HG02884 (cell line): ENCODE measurements around the gene ARHGAP1.
"Not testable (repeated sequence)": the region's sequence is repeated elsewhere in the genome, so short reads cannot be mapped to it uniquely, and the experiment has no call there.

Experiments used
- ATAC-seq: cut with Tn5 transposase; IDR thresholded peaks from one replicate; pipeline ENCODE4 v1.9.1; 2021; ENCODE audit warnings: mild to moderate bottlenecking, moderate library complexity; ENCODE audit not compliant: unreplicated experiment

Gene ARHGAP1

GRCh38 chr11:46675288-46675851 lies 25.0 kb downstream of the ARHGAP1 start:
- no peak for ATAC-seq

GRCh38 chr11:46674463-46675287 lies 25.7 kb downstream of the ARHGAP1 start:
- ATAC-seq = no peak

- no peak for ATAC-seq
Measured at GRCh38 chr11:46673713-46674462, 26.5 kb downstream of the ARHGAP1 start.

GRCh38 chr11:46672381-46672839 lies 28.0 kb downstream of the ARHGAP1 start:
- no peak for ATAC-seq

- ATAC-seq = no peak
Measured at GRCh38 chr11:46671958-46672315, 28.5 kb downstream of the ARHGAP1 start.

DNA sequence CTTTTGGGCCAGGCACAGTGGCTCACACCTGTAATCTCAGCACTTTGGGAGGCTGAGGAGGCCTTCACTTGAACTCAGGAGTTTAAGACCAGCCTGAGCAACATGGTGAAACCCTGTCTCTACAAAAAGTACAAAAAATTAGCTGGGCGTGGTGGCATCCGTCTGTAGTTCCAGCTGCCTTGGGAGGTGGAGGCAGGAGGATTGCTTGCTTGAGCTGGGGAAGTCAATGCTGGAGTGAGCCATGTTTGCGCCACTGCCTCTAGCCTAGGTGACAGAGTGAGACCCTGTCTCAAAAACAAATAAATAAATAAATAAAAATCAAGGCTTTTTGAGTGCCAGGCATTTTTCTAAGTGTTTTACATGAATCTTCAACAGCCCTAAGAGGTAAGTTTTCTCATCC lies 29.9 kb downstream of the ARHGAP1 start:
- not testable (repeated sequence) for ATAC-seq

DNA sequence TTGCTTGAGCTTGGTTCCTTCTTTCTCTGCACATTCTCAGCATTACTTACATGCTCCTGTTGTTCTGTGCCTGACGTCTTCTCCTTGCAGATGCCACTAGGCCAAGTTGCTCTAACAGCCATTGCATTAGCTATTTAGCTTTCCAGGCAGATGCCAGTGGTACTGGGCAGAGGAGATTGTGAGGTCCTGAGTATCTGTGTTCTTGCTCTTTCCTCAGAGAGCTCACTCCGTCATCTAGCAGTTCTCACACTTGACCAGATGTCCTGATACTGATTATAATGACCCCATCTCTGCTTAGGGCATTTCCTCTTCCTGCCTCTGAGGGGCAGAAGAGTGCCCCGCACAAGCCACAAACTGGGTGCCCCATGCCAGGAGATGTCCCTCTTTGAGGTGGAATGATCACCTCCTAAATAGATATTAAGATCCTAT lies 30.7 kb downstream of the ARHGAP1 start:
- no peak for ATAC-seq

- no peak for ATAC-seq
Measured at GRCh38 chr11:46668480-46669085, 31.8 kb downstream of the ARHGAP1 start.

- ATAC-seq = no peak
Measured at GRCh38 chr11:46667043-46667481, 33.4 kb downstream of the ARHGAP1 start.

GRCh38 chr11:46666516-46666915 lies 33.9 kb downstream of the ARHGAP1 start:
- no peak for ATAC-seq

DNA sequence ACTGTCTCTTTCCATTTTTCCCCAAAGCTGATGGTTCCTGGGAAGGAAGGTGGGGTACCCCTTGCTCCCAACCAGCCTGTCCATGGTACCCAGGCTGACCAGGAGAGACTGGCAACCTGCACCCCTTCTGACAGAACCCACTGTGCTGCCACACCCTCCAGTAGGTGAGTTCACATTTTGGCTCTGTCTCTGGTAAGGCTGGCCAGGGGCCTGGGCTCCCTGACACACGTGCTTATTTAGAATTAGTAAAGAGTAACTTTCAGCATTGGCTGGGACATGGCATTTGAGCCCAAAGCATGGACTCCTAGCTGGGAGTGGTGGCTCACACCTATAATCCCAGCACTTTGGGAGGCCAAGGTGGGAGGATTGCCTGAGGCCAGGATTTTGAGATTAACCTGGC lies 35.1 kb downstream of the ARHGAP1 start:
- no peak for ATAC-seq

- ATAC-seq = no peak
Measured at GRCh38 chr11:46664612-46665011, 35.8 kb downstream of the ARHGAP1 start.

DNA sequence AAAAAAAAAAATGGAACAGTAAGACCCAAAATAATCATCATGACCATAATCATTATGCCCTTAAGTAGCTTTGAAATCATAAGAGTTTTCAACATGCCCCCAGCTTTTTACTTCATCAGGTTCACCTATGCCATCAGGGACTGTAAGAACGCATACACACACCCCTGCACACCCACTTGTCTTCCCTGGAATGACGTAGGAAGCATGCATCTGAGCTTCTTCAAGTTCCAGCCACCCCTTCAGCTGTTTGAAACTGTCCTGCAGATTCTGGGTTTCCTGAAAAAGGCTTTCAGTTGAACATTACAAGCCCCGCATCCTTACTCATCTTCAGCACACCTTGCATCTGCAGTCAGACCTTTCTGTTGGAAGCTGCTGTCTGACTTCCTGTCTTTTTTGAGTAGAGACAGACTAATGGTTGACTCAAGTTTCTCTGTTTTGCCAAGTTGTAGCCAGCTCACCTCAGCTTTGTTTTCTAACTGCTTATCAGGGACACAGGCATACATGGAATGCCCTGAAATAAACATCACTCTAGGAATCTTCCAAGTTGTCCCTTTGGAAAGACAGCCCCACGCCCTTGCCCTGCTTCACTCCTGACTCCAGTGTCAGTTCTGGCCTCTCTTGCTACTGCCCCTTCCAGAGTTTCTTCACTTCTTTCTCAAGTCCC lies 37.0 kb downstream of the ARHGAP1 start:
- ATAC-seq = no peak

- no peak for ATAC-seq
Measured at GRCh38 chr11:46662366-46662765, 38.1 kb downstream of the ARHGAP1 start.

DNA sequence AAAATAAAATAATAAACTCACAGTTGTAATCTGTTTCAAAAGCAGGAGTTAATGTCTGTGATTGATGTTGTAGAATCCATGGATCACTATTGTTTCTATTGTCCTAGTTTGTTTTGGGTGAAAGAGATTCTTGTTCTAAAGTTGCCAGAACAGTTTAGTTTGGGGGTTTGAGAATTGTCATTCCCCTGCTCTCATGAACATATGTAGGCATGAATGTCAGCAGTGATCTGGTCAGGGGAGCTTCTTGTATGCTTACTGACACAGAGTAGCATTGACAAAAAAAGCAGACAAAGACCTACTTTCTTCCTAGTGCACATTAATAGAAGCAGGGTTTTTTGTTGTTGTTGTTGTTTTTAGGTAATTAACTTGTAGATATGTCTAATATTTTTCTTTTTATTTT lies 38.6 kb downstream of the ARHGAP1 start:
- no peak for ATAC-seq

DNA sequence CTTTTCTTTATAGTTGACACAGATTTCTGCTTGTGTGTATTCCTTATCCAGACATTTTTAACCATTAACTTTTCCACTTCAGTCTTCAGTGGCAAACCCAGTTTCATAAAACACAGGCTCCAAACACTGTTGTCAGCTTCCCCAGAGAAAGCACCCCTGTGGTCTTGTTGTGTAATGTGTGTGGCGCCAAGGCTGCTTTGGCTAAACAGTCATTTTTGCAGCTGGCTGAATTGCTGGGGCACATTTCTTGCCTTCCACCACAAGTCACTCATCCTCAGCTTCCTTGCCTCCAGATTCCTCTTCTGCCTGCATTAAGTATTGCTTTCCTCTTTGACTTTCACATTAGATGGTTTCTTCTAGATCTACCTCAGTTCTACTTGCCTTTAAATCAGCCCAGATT lies 40.5 kb downstream of the ARHGAP1 start:
- no peak for ATAC-seq

- no peak for ATAC-seq
Measured at GRCh38 chr11:46658259-46658658, 42.2 kb downstream of the ARHGAP1 start.

- no peak for ATAC-seq
Measured at GRCh38 chr11:46657186-46657585, 43.2 kb downstream of the ARHGAP1 start.

- no peak for ATAC-seq
Measured at GRCh38 chr11:46655631-46656030, 44.8 kb downstream of the ARHGAP1 start.

- ATAC-seq = no peak
Measured at GRCh38 chr11:46649180-46649738, 51.2 kb downstream of the ARHGAP1 start.
